Breast epithelium (tissue), 4 donors: ENCODE results near the gene RNF11. TPM values are rescaled to one million over a fixed set of nuclear protein-coding genes. Genes with fewer than 3 reads are reported as not detected.

ENCODE experiments used
- DNase-seq, 2 donors: peaks; one replicate each; pipeline ENCODE4 v3.0.0-alpha.2; 2019; ENCODE audit warnings: low spot score in 2 of 2
- H3K27ac ChIP-seq, 2 donors: fragments of 200-600 bp; sonication (generic) in 1 of 2; one replicate each; pipeline ENCODE4 v1.5.1; 2016 to 2019; ENCODE audit warnings: mild to moderate bottlenecking in 1 of 2
- H3K27me3 ChIP-seq, 2 donors: fragments of 200-600 bp; sonication (generic) in 1 of 2; one replicate each; pipeline versions ENCODE4 v1.5.1 to v1.6.0; 2017 to 2019; ENCODE audit warnings: control low read depth in 1 of 2, mild to moderate bottlenecking in 1 of 2
- H3K36me3 ChIP-seq: fragments of 200-600 bp; one replicate; pipeline ENCODE4 v1.5.1; 2019
- H3K4me1 ChIP-seq, 2 donors: fragments of 200-600 bp; sonication (generic); one replicate each; pipeline ENCODE4 v1.5.1; 2016 to 2019; ENCODE audit warnings: control low read depth in 1 of 2
- H3K4me3 ChIP-seq, 3 donors: fragments of 200-600 bp; sonication (generic); 1 replicate in 2 of 3; 2 replicates in 1 of 3; pipeline ENCODE4 v1.5.1; 2016 to 2019; ENCODE audit warnings: mild to moderate bottlenecking in 3 of 3, moderate library complexity in 2 of 3
- H3K9me3 ChIP-seq, 2 donors: fragments of 200-600 bp; sonication (generic) in 1 of 2; one replicate each; pipeline ENCODE4 v1.5.1; 2016 to 2019; ENCODE audit warnings: control low read depth in 1 of 2
- POLR2A ChIP-seq: fragments of 450-650 bp; IDR thresholded peaks from one replicate; pipeline ENCODE4 v1.6.1; 2016; ENCODE audit warnings: antibody characterized with exemption, mild to moderate bottlenecking, moderate library complexity
- POLR2AphosphoS5 ChIP-seq, 3 donors: sonication (generic); formaldehyde crosslinking; IDR thresholded peaks; one replicate each; pipeline ENCODE4 v1.6.1; 2017; ENCODE audit warnings: antibody characterized with exemption in 3 of 3
- intact Hi-C: fragments of 100-400 bp; cut with DNase I; formaldehyde crosslinking; loops from one replicate; pipeline ENCODE4 v1.15.1; 2023; ENCODE audit warnings: low total_unique reads
- total RNA-seq, 3 donors: library from RNA; depleted of rRNA; stranded (reverse); fragments of >200 nt; gene quantifications; one replicate each; pipeline ENCODE4 v1.1.0, GENCODE V29; 2016
- TF ChIP-seq, protein P1 (sequence below), 3 donors: fragments of 450-650 bp; IDR thresholded peaks; one replicate each; pipeline ENCODE4 v1.5.1; 2016 to 2017; ENCODE audit warnings: antibody characterized with exemption in 3 of 3, mild to moderate bottlenecking in 3 of 3, moderate library complexity in 3 of 3

RNF11 gene, protein sequence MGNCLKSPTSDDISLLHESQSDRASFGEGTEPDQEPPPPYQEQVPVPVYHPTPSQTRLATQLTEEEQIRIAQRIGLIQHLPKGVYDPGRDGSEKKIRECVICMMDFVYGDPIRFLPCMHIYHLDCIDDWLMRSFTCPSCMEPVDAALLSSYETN
- 100 to 1,000 TPM in 1 of 3 donors, 10 to 100 TPM in 2; 96.0 to 100 (median 96.9) TPM for total RNA-seq

DNA sequence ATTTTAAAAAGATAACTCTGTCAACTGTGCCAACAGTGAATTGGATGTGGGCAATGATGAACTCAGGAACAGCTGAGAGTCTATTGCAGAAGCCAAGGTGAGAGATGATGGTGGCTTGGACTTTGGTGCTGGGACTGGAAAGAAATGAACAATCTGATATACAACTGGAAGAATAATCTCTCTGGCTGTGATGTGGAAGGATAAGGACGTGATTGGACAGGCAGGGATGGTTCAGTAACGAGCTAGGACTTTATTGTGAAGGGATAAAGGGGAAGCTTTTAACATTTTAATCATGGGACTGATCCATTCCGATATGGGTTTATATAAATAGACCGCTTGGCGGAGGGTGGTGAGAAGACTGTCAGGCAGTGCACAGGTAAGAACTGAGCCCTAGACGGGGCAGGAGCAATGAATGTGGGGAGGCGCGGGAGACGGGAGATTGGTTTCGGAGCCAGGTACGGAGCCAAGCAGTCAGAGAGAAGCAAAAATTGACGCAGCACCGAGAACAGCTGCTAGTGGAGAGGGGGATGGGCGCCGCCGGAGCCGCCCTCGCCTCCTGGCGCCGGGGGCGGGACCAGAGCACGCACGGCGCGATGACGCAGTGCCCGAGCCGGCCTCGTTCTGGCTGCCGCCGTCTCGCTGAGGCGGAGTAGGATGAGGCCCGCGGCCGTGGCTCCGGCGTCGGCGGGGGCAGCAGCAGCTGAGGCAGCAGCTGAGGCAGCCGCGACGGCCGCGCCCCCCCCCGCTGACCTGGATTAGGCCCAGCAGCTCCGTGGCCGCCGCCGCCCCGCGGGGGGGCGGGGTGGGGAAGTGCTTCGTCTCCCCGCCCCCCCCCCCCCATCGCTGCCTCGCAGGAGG lies at the start of gene RNF11:
Gene RNF11, plus strand, starts transcription at position 601 of the 858 bp plus-strand sequence. CDS start 484 bp downstream, outside the sequence.
- Histone ChIP-seq H3K9me3 (no peaks in the 10 kb centered on the region), H3K36me3 (no peaks in the 10 kb centered on the region), H3K4me3 (peak within 1 kb of the TSS; percentile 92 to 98 (median 95)), H3K27me3 (no peaks in the 10 kb centered on the region), H3K4me1 (peaks cover 0 to 9% of the 10 kb centered on the region in 2 donors), H3K27ac (peak within 1 kb of the TSS; percentile 99)
- DNase-seq, result peak; percentile 90 to 91
- TF ChIP-seq, protein P1, sequence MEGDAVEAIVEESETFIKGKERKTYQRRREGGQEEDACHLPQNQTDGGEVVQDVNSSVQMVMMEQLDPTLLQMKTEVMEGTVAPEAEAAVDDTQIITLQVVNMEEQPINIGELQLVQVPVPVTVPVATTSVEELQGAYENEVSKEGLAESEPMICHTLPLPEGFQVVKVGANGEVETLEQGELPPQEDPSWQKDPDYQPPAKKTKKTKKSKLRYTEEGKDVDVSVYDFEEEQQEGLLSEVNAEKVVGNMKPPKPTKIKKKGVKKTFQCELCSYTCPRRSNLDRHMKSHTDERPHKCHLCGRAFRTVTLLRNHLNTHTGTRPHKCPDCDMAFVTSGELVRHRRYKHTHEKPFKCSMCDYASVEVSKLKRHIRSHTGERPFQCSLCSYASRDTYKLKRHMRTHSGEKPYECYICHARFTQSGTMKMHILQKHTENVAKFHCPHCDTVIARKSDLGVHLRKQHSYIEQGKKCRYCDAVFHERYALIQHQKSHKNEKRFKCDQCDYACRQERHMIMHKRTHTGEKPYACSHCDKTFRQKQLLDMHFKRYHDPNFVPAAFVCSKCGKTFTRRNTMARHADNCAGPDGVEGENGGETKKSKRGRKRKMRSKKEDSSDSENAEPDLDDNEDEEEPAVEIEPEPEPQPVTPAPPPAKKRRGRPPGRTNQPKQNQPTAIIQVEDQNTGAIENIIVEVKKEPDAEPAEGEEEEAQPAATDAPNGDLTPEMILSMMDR (IDR thresholded peaks at IDR 0.05), result no peak
- TF ChIP-seq POLR2A, result peak; percentile 78
- TF ChIP-seq POLR2AphosphoS5 (IDR thresholded peaks at IDR 0.05), result peak; percentile 76 to 95 (median 95)
- intact Hi-C loops, result no loop called here

DNA sequence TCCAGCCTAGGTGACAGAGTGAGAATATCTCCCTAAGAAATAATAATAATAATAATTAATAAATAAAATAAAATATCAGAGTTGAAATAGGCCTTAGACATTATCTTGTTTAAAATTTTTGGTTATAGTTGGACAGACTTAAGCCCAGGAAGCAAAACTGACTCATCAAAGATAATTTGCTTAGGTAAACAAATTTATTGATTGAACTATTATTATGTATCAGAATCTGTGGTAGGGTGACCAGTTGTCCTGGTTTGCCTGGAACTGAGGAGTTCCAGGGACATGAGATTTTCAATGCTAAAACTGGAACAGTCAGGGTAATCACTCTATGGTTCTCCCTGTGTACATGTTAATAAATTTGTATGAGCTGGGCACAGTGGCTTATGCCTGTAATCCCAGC lies 47.8 kb upstream of the RNF11 start:
- TF ChIP-seq POLR2AphosphoS5 (IDR thresholded peaks at IDR 0.05) (no peak), POLR2A (no peak)
- TF ChIP-seq, protein P1 (IDR thresholded peaks at IDR 0.05), result no peak

DNA sequence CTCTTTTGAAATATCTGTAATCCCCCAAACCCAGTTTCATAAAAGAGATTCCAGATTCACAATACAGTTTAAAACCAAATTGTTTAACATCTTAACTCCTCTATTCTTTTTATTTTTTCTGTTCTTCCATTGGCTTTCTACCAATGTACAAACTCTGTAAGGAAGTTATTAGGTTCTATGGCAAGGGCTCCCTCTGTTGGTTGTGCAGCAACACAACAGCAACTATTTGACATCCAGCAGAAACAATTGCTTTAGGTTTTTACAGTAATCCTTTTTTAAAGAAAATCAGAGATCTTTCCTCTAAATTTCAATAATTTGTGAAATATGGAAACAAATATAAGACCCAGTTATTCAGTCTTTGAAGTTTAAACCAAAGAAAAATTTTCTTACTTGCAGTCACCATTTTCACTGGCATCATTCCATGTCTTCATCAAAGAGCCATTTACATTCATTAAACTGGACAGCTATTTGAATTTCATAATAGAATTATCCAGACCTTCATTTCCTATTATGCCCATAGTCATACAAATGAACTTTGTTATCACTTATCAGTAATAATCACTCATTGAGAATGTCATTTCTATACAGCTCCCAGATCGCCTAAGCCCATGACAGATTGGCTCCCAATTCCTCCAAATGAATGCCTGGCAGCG lies 46.5 kb upstream of the RNF11 start:
- Histone ChIP-seq H3K27me3 (no peaks in the 10 kb centered on the region), H3K27ac (no peak overlapping the region), H3K4me1 (no peaks in the 10 kb centered on the region), H3K9me3 (no peaks in the 10 kb centered on the region), H3K36me3 (no peaks in the 10 kb centered on the region), H3K4me3 (no peak overlapping the region)
- TF ChIP-seq POLR2AphosphoS5 (IDR thresholded peaks at IDR 0.05), result no peak
- no peak for TF ChIP-seq POLR2A
- TF ChIP-seq, protein P1 (IDR thresholded peaks at IDR 0.05), result peak; percentile 64 to 89 (median 85)
- intact Hi-C loops, result no loop called here
- DNase-seq, result no peak

More for the DNA sequence above, 47.8 kb upstream of the RNF11 start:
- DNase-seq, result no peak
- Histone ChIP-seq H3K27ac (no peak overlapping the region), H3K4me3 (no peak overlapping the region), H3K27me3 (no peaks in the 10 kb centered on the region), H3K9me3 (no peaks in the 10 kb centered on the region), H3K36me3 (no peaks in the 10 kb centered on the region), H3K4me1 (no peaks in the 10 kb centered on the region)
- intact Hi-C loops, result no loop called here

DNA sequence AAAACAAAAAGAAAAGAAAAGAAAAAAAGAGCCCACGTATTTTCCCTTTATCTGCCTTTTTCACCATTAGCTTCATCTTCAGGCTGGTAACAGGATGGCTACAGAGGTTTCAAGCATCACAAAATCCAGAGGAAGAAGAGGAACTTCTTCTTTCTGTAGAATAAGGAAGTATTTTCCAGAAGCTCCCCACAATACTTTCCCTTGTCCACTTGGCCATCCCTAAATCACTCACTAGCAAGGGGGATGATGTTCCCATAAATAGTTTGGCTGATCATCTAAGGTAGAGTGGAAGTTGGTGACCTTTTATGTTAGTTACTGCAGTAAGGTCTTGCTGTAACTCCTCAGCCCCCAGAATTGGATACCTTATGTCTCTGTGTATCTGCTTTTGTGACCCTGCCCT lies 45.1 kb upstream of the RNF11 start:
- intact Hi-C loops, result no loop called here
- Histone ChIP-seq H3K27ac (no peak overlapping the region), H3K4me1 (no peaks in the 10 kb centered on the region), H3K4me3 (no peak overlapping the region), H3K9me3 (no peaks in the 10 kb centered on the region), H3K36me3 (no peaks in the 10 kb centered on the region), H3K27me3 (no peaks in the 10 kb centered on the region)
- no peak for DNase-seq
- TF ChIP-seq, protein P1 (IDR thresholded peaks at IDR 0.05), result no peak
- TF ChIP-seq POLR2AphosphoS5 (IDR thresholded peaks at IDR 0.05) (no peak), POLR2A (no peak)
